Mononuclear cell (primary cell): ENCODE measurements around the gene GAD1. TPM values are rescaled to one million over a fixed set of nuclear protein-coding genes. Genes with fewer than 3 reads are reported as not detected.

ENCODE experiments used
- H3K27me3 ChIP-seq: 2 replicates; pipeline ENCODE4 v1.6.0; 2011; ENCODE audit warnings: low read length, control low read depth; ENCODE audit not compliant: insufficient read depth
- H3K4me1 ChIP-seq: 2 replicates; pipeline ENCODE4 v1.5.1; 2011; ENCODE audit warnings: mild to moderate bottlenecking, low read length, control low read depth; ENCODE audit not compliant: insufficient read depth
- H3K4me3 ChIP-seq: 2 replicates; pipeline ENCODE4 v1.5.1; 2011; ENCODE audit warnings: mild to moderate bottlenecking, low read length, moderate library complexity
- H3K9me3 ChIP-seq: 2 replicates; pipeline ENCODE4 v1.5.1; 2011; ENCODE audit warnings: low read depth, mild to moderate bottlenecking, control low read depth, low read length
- total RNA-seq: library from RNA; depleted of rRNA; stranded (reverse); fragments of >200 nt; gene quantifications from one replicate; pipeline ENCODE4 v1.2.3, GENCODE V29; 2012

Gene GAD1
- total RNA-seq, 1 donor, result not detected

DNA sequence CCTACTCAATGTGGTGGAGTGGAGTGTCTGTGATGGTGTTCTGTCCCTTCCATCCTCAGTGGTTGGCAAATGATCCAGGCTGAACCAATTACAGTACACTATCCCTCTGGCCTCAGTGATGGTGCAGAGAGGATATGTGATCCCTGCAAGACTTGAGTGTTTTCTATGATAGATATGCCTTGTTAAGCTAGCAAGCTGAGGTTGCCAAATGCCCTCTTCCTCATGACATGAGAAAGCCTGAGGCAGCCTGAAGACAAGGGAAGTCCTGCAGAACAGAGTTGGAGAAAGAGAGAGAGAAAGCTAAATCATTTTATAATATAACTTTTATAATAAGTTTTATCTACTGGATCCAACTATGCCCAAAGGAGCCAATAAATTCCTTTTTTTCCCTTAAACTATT lies 70.8 kb downstream of the GAD1 start:
- Histone ChIP-seq H3K9me3 (no peaks in the 10 kb centered on the region), H3K4me3 (no peak overlapping the region), H3K4me1 (no peaks in the 10 kb centered on the region), H3K27me3 (no peaks in the 10 kb centered on the region)

DNA sequence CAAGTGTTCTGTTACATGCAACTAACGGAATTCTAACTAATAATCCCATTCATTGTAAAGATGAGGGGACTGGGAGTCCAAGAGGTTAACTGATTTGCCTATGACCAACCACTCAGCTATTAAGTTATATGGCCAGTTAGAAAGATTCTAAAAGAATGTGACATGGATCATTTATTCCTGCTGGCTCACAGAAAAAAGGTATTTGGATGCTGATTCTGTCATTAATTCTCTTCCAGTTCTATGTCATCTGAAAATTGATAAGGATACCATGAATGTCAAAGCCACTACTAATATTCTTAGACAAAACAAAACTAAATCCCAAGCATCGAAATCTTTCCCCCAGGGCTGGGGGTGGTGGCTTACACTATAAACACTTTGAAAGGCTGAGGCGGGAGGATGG lies 71.2 kb downstream of the GAD1 start:
- Histone ChIP-seq H3K9me3 (no peaks in the 10 kb centered on the region), H3K4me1 (no peaks in the 10 kb centered on the region), H3K4me3 (no peak overlapping the region), H3K27me3 (no peaks in the 10 kb centered on the region)

DNA sequence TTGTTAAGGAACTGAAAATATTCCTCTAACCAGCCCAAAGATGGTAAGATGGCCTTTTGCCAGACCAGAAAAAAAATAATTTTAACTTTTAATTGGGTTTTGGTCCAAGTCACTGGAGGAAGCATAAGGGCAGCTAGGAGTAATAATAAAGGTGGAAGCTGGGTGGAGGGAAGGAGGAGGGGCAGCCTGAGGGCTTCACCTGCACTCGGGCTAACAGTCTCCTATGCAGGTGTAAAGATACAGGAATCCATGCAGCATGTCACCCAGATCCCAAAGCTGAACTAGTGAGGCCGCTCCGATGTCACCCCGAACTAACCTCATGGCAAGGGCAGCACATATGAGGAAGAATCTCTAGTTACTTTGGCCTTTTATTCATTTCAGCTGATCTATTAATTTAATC lies 75.2 kb downstream of the GAD1 start:
- no peaks in the 10 kb centered on the region for H3K9me3 ChIP-seq
- H3K4me3 ChIP-seq, result no peak overlapping the region
- H3K4me1 ChIP-seq, result no peaks in the 10 kb centered on the region
- no peaks in the 10 kb centered on the region for H3K27me3 ChIP-seq

DNA sequence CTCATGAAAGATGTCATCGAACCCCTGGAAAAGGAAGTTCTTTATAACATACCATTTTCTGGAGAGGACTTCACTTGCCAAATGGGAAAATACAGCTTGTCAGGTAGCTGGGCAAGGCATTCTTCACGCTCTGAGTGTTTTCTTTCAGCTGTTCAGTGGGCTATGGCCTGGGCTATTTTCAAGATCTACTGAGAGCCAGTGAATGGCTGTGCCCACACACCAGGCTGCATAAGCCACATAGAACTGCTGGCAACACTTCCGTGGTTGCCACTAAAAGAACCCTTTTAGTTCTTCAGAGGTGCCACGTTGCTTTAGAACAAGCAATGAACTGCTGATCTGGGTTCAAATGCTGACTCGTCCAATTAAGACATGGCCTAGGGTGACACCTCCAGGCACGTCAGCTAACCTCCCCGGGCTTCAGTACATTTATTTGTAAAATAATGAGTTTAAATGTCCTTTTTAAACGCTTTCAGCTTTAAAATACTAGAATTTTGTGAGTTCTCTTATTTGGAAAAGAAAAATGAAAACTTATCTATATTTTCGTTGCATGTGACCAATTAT lies 75.8 kb downstream of the GAD1 start:
- no peaks in the 10 kb centered on the region for H3K9me3 ChIP-seq
- no peaks in the 10 kb centered on the region for H3K4me1 ChIP-seq
- no peak overlapping the region for H3K4me3 ChIP-seq
- H3K27me3 ChIP-seq, result no peaks in the 10 kb centered on the region

DNA sequence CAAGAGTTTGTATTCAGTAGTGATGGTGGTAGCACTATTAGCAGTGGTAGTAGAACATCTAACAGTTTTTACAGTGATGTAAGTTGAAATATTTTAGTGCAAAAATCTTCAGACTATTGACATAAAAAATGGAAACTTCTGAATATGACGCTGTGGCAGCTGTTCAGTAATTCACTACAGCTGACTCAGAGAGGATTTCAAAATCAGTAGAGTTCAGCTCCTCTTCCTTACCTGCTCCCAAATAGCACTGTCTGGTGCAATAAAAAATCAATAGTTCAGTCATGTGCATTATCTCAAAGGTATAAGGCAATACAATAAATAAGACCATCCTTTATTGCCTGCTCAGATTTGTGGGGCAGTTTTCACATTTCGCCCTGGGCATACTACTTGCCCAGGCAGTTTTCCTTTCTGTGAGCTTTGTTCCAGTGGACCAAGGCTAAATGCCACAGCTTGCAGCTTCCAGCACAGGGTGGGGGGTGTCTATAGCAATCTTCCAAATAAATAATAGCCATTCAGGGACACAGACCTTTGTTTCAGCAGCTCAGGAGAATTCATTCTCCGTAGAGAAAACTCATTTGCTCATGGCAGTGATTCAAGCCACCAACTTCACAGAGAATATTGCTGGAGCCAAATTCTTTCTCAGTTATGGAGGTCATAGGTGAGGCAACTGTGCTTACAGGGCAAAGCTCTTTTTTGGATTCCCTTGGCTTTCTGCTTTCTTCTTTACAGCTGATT lies 78.5 kb downstream of the GAD1 start:
- H3K9me3 ChIP-seq, result no peaks in the 10 kb centered on the region
- no peaks in the 10 kb centered on the region for H3K27me3 ChIP-seq
- no peak overlapping the region for H3K4me3 ChIP-seq
- H3K4me1 ChIP-seq, result no peaks in the 10 kb centered on the region

DNA sequence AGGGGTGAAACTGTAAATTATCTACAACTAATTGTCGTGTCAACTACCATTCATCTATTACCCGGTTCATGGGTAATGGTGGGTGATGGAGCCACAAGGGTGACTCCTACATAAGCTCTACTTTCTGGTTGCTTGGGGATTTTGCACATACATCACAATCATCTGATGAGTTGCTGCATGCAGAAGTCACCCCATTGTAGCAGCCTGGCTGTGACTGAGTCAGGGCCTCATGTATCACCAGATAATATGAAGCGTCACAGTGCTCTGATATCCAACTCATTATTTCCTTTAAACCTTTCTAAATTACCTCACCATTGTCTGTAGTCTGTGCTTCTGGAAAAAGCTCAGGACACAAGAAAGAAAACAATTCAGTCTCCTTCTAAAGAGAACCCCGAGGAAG lies 79.9 kb downstream of the GAD1 start:
- no peaks in the 10 kb centered on the region for H3K9me3 ChIP-seq
- no peaks in the 10 kb centered on the region for H3K27me3 ChIP-seq
- no peak overlapping the region for H3K4me3 ChIP-seq
- no peaks in the 10 kb centered on the region for H3K4me1 ChIP-seq

DNA sequence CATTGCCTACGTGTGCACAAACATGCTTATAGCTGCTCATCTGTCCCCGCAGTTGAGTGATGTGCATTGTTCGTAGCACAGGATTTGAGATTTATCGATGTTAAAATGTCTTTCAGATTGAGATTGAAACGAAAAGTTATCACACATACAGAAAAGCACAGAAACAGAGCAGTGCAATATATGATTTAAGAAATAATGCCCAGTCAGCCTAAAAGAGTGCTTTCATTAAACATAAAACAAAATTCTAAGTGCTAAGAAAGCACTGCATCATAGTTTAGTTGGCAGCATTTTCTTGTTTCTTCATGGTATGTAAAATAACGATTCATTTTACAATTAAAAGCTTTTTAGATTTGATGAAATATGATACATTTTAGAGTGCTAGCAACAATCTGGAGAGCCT lies 80.4 kb downstream of the GAD1 start:
- Histone ChIP-seq H3K27me3 (no peaks in the 10 kb centered on the region), H3K9me3 (no peaks in the 10 kb centered on the region), H3K4me1 (no peaks in the 10 kb centered on the region), H3K4me3 (no peak overlapping the region)

DNA sequence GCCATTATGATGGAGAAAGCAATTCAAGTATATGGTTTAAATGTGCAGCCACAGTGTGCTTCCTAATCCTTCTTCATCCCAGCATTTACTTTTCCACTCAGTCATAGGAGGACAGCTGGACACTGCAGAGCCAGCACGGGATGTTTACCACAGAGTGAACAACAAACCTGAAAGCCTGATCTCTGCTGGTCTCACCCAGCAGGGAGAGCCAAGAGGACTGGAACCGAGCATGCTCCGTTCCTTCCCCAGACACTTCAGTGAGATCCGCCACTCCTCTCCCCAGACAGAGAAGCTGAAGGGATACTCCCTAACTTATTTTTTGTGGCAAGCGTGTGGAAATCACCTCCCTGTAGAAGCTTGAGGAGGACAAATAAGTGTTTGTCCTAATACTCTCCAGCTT lies 89.2 kb downstream of the GAD1 start:
- H3K9me3 ChIP-seq, result peaks cover 14% of the 10 kb centered on the region
- no peak overlapping the region for H3K4me3 ChIP-seq
- peaks cover 5% of the 10 kb centered on the region for H3K27me3 ChIP-seq
- no peaks in the 10 kb centered on the region for H3K4me1 ChIP-seq

Other genes starting within 250 kb of the GAD1 start
- not detected for gene SP5, start 101.5 kb upstream of the GAD1 start, total RNA-seq
- not detected for gene ERICH2, start 46.5 kb upstream of the GAD1 start, total RNA-seq
- gene GORASP2, start 112.4 kb downstream of the GAD1 start, total RNA-seq, result 40.7 TPM